H1 (cell line): Measurements from ENCODE around the gene SFRP2. TPM values are rescaled to one million over a fixed set of nuclear protein-coding genes. Genes with fewer than 3 reads are reported as not detected.

Experiments used
- polyA plus RNA-seq, 7 experiments: library from polyadenylated mRNA; depleted of rRNA in 3 of 7; stranded (reverse) in 5 of 7; unstranded in 2 of 7; fragments of >200 nt in 5 of 7; fragments of 200-250 nt in 2 of 7; gene quantifications; 1 replicate in 5 of 7; 2 replicates in 1 of 7; 4 replicates in 1 of 7; pipeline versions ENCODE4 v1.2.1 to v1.2.3, GENCODE V29; 2011 to 2013; ENCODE audit warnings: missing spikeins in 2 of 7, mixed read lengths in 2 of 7
- total RNA-seq: library from RNA; stranded (reverse); fragmentation: NEBNext Ultra II Directional; extraction: Animal tissue kit (Norgen Biotek cat#: 25700); gene quantifications from 2 replicates; pipeline ENCODE4 v1.2.1, GENCODE V29; 2021
- TF ChIP-seq, protein P1 (sequence below): fragments of 300-600 bp; sonication (generic); IDR thresholded peaks from 2 replicates; pipeline ENCODE4 v1.7.1; 2012; ENCODE audit warnings: low read length, moderate library complexity, mild to moderate bottlenecking, inconsistent platforms; ENCODE audit not compliant: insufficient replicate concordance

SFRP2 gene
- total and polyA plus RNA-seq, 2 of the 8 experiments (the other 6 are each of a cell fraction or from before 2014, with no cell fraction given): 108 to 342 TPM

DNA sequence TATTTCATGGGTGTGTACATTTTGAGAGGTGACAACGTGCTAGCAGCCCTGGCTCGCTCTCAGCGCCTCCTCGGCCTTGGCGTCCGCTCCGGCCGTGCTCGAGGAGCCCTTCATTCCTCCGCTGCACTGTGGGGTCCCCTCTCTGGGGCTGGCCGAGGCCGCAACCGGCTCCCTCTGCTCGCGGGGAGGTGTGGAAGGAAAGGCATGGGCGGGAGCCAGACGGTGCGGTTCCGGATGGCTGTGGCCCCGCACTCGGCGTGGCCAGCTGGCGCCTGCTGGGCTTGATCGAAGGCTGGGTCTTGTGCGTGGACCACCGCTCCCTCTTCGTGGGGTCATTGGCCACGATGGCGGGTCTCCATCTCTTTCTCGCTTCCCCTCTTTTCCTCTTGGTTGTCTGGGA, 17.2 kb upstream of the SFRP2 start (continued):
- TF ChIP-seq, protein P1, sequence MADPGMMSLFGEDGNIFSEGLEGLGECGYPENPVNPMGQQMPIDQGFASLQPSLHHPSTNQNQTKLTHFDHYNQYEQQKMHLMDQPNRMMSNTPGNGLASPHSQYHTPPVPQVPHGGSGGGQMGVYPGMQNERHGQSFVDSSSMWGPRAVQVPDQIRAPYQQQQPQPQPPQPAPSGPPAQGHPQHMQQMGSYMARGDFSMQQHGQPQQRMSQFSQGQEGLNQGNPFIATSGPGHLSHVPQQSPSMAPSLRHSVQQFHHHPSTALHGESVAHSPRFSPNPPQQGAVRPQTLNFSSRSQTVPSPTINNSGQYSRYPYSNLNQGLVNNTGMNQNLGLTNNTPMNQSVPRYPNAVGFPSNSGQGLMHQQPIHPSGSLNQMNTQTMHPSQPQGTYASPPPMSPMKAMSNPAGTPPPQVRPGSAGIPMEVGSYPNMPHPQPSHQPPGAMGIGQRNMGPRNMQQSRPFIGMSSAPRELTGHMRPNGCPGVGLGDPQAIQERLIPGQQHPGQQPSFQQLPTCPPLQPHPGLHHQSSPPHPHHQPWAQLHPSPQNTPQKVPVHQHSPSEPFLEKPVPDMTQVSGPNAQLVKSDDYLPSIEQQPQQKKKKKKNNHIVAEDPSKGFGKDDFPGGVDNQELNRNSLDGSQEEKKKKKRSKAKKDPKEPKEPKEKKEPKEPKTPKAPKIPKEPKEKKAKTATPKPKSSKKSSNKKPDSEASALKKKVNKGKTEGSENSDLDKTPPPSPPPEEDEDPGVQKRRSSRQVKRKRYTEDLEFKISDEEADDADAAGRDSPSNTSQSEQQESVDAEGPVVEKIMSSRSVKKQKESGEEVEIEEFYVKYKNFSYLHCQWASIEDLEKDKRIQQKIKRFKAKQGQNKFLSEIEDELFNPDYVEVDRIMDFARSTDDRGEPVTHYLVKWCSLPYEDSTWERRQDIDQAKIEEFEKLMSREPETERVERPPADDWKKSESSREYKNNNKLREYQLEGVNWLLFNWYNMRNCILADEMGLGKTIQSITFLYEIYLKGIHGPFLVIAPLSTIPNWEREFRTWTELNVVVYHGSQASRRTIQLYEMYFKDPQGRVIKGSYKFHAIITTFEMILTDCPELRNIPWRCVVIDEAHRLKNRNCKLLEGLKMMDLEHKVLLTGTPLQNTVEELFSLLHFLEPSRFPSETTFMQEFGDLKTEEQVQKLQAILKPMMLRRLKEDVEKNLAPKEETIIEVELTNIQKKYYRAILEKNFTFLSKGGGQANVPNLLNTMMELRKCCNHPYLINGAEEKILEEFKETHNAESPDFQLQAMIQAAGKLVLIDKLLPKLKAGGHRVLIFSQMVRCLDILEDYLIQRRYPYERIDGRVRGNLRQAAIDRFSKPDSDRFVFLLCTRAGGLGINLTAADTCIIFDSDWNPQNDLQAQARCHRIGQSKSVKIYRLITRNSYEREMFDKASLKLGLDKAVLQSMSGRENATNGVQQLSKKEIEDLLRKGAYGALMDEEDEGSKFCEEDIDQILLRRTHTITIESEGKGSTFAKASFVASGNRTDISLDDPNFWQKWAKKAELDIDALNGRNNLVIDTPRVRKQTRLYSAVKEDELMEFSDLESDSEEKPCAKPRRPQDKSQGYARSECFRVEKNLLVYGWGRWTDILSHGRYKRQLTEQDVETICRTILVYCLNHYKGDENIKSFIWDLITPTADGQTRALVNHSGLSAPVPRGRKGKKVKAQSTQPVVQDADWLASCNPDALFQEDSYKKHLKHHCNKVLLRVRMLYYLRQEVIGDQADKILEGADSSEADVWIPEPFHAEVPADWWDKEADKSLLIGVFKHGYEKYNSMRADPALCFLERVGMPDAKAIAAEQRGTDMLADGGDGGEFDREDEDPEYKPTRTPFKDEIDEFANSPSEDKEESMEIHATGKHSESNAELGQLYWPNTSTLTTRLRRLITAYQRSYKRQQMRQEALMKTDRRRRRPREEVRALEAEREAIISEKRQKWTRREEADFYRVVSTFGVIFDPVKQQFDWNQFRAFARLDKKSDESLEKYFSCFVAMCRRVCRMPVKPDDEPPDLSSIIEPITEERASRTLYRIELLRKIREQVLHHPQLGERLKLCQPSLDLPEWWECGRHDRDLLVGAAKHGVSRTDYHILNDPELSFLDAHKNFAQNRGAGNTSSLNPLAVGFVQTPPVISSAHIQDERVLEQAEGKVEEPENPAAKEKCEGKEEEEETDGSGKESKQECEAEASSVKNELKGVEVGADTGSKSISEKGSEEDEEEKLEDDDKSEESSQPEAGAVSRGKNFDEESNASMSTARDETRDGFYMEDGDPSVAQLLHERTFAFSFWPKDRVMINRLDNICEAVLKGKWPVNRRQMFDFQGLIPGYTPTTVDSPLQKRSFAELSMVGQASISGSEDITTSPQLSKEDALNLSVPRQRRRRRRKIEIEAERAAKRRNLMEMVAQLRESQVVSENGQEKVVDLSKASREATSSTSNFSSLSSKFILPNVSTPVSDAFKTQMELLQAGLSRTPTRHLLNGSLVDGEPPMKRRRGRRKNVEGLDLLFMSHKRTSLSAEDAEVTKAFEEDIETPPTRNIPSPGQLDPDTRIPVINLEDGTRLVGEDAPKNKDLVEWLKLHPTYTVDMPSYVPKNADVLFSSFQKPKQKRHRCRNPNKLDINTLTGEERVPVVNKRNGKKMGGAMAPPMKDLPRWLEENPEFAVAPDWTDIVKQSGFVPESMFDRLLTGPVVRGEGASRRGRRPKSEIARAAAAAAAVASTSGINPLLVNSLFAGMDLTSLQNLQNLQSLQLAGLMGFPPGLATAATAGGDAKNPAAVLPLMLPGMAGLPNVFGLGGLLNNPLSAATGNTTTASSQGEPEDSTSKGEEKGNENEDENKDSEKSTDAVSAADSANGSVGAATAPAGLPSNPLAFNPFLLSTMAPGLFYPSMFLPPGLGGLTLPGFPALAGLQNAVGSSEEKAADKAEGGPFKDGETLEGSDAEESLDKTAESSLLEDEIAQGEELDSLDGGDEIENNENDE: no peak
